Neural cell (in vitro differentiated cells): ENCODE results near the gene DOK5.

Experiments used
- EP300 ChIP-seq: fragments of 450-650 bp; conservative IDR thresholded peaks from 2 replicates; pipeline ENCODE4 v1.6.1; 2014; ENCODE audit warnings: antibody characterized with exemption, mild to moderate bottlenecking, moderate library complexity; ENCODE audit not compliant: poor library complexity, severe bottlenecking
- EZH2 ChIP-seq: fragments of 200-600, 300-800 bp; shearing (Covaris generic), sonication (generic); IDR thresholded peaks from 2 replicates; pipeline ENCODE4 v1.6.1; 2014; ENCODE audit warnings: antibody characterized with exemption, low read length, borderline replicate concordance, mild to moderate bottlenecking; ENCODE audit not compliant: insufficient read depth, poor library complexity, severe bottlenecking
- MXI1 ChIP-seq: fragments of 450-650 bp; conservative IDR thresholded peaks from 2 replicates; pipeline ENCODE4 v1.6.1; 2014; ENCODE audit warnings: antibody characterized with exemption, mild to moderate bottlenecking; ENCODE audit not compliant: poor library complexity, severe bottlenecking
- POLR2AphosphoS5 ChIP-seq: IDR thresholded peaks from 2 replicates; pipeline ENCODE4 v1.6.1; 2012
- RAD21 ChIP-seq: fragments of 450-650 bp; conservative IDR thresholded peaks from 2 replicates; pipeline ENCODE4 v1.6.1; 2014; ENCODE audit warnings: antibody characterized with exemption, mild to moderate bottlenecking, moderate library complexity
- TAF1 ChIP-seq: IDR thresholded peaks from 2 replicates; pipeline ENCODE4 v1.6.1; 2012; ENCODE audit warnings: low read depth
- TF ChIP-seq, protein P1 (sequence below): fragments of 450-650 bp; IDR thresholded peaks from 2 replicates; pipeline ENCODE4 v1.5.1; 2014; ENCODE audit warnings: antibody characterized with exemption, mild to moderate bottlenecking, moderate library complexity; ENCODE audit not compliant: poor library complexity, severe bottlenecking
- TF ChIP-seq, protein P2 (sequence below): IDR thresholded peaks from 2 replicates; pipeline ENCODE4 v1.6.1; 2012; ENCODE audit warnings: borderline replicate concordance

DNA sequence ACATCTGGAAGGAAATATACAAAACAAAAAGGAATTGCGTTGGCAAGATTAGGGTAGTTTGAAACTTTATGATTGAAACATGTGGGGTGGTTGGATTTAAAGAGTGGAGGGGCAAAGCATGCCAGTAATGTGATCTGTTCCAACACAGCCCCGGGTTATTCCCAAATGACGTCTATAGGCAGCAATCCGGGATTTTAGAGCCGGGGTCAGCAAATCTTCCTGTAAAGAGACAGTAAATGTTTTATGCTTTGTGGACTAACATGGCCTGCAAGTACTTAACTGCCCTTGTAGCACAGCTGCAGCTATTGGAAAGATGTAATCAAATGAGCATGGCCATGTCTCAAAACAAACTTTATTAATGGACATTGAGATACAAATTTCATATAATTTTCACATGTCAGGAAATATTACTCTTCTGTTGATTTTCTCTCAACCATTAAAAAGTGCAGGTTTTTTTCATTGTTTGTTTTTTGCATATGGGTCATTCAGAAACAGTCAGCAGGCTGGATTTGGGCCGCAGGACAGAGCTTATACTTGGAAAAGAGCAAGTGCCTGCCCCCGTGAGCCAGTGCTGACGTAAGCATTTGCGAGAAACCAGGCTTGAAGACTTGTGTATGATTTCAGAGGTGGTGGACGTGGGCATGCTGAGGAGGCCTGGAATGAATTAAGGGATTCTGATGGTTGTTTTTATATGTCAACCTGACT is 136.5 kb downstream of the DOK5 start:
- TF ChIP-seq, protein P1, sequence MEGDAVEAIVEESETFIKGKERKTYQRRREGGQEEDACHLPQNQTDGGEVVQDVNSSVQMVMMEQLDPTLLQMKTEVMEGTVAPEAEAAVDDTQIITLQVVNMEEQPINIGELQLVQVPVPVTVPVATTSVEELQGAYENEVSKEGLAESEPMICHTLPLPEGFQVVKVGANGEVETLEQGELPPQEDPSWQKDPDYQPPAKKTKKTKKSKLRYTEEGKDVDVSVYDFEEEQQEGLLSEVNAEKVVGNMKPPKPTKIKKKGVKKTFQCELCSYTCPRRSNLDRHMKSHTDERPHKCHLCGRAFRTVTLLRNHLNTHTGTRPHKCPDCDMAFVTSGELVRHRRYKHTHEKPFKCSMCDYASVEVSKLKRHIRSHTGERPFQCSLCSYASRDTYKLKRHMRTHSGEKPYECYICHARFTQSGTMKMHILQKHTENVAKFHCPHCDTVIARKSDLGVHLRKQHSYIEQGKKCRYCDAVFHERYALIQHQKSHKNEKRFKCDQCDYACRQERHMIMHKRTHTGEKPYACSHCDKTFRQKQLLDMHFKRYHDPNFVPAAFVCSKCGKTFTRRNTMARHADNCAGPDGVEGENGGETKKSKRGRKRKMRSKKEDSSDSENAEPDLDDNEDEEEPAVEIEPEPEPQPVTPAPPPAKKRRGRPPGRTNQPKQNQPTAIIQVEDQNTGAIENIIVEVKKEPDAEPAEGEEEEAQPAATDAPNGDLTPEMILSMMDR, result no peak
- no peak for TF ChIP-seq TAF1
- TF ChIP-seq EZH2, result no peak
- no peak for TF ChIP-seq EP300
- no peak for TF ChIP-seq RAD21
- TF ChIP-seq POLR2AphosphoS5, result no peak
- TF ChIP-seq MXI1, result no peak
- TF ChIP-seq, protein P2, sequence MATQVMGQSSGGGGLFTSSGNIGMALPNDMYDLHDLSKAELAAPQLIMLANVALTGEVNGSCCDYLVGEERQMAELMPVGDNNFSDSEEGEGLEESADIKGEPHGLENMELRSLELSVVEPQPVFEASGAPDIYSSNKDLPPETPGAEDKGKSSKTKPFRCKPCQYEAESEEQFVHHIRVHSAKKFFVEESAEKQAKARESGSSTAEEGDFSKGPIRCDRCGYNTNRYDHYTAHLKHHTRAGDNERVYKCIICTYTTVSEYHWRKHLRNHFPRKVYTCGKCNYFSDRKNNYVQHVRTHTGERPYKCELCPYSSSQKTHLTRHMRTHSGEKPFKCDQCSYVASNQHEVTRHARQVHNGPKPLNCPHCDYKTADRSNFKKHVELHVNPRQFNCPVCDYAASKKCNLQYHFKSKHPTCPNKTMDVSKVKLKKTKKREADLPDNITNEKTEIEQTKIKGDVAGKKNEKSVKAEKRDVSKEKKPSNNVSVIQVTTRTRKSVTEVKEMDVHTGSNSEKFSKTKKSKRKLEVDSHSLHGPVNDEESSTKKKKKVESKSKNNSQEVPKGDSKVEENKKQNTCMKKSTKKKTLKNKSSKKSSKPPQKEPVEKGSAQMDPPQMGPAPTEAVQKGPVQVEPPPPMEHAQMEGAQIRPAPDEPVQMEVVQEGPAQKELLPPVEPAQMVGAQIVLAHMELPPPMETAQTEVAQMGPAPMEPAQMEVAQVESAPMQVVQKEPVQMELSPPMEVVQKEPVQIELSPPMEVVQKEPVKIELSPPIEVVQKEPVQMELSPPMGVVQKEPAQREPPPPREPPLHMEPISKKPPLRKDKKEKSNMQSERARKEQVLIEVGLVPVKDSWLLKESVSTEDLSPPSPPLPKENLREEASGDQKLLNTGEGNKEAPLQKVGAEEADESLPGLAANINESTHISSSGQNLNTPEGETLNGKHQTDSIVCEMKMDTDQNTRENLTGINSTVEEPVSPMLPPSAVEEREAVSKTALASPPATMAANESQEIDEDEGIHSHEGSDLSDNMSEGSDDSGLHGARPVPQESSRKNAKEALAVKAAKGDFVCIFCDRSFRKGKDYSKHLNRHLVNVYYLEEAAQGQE, result no peak
